Chondrocyte (in vitro differentiated cells): ENCODE results near the gene GMPPA. TPM values are rescaled to one million over a fixed set of nuclear protein-coding genes. Genes with fewer than 3 reads are reported as not detected.
A peak's percentile ranks its signal among the peaks of the same experiment; 100 is the strongest.

Experiments
- DNase-seq: peaks from one replicate; pipeline ENCODE4 v3.0.0; 2021; ENCODE audit warnings: mixed read lengths, low spot score
- H3K27ac Mint-ChIP-seq: one replicate; pipeline ENCODE4 v1.8.0; 2021; ENCODE audit warnings: mild to moderate bottlenecking, moderate library complexity, mixed read lengths; ENCODE audit not compliant: unreplicated experiment
- H3K27me3 Mint-ChIP-seq: 2 replicates; pipeline ENCODE4 v1.8.0; 2021; ENCODE audit warnings: low read depth, mixed read lengths
- H3K36me3 Mint-ChIP-seq: 2 replicates; pipeline ENCODE4 v1.8.0; 2021; ENCODE audit warnings: low read depth, mixed read lengths
- H3K4me1 Mint-ChIP-seq: 2 replicates; pipeline ENCODE4 v1.8.0; 2021; ENCODE audit warnings: low read depth, mild to moderate bottlenecking, mixed read lengths
- H3K4me3 Mint-ChIP-seq: one replicate; pipeline ENCODE4 v1.8.0; 2021; ENCODE audit warnings: mild to moderate bottlenecking, moderate library complexity, mixed read lengths; ENCODE audit not compliant: unreplicated experiment
- H3K9me3 Mint-ChIP-seq: 2 replicates; pipeline ENCODE4 v1.8.0; 2021; ENCODE audit warnings: low read depth, mixed read lengths
- total RNA-seq: library from RNA; stranded (reverse); gene quantifications from 3 replicates; pipeline ENCODE4 v1.2.1, GENCODE V29; 2021
- TF ChIP-seq, protein P1 (sequence below): fragments of 200-600 bp; sonication (generic); IDR thresholded peaks from 2 replicates; pipeline ENCODE4 v1.5.0; 2021; ENCODE audit warnings: antibody characterized with exemption, mild to moderate bottlenecking, moderate library complexity

The GMPPA gene
- total RNA-seq, 1 donor from 2014 or later, result 60.9 TPM

DNA sequence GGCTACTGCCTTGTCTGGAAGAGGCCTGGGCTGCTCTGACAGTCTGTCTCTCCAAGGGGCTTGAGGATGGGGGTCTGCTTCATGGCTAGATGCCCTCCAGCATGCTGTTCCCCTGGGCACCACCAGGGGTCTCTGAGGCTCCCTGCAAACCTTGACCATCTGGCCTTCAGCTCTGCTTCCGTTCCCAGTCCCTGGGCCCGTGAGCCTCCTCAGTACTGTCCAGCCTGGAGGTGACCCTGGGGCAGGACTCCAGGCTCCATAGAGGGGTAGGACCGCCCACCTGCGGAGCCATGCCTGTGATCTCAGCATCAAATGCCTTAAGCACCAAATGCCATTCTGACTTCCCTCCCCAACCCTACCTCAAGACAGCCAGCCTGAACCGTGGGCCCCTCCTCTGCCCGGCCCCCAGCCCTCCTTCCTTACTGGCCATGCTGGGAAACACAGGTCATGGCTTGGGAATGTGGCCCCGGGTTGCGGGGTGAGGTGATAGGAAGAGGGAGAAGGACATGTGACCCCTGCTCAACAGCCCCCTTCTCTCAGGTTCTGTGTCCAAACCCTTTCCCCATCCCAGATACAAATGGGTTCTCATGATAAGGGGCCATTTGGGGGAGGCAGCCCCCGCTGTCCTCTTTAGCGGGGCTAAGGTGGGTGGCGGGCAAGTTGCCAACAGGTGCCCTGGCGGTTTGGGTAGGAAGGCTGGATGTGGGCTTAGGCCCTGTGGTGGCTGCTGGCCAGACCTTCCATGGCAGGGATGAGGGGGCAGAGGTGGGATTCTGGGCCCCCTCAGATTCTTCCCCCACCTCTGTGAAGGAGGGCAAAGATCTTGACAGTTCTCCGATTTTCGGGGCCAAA is 39.0 kb upstream of the GMPPA start:
- Mint-ChIP-seq H3K27me3 (no peaks in the 10 kb centered on the region), H3K4me1 (peaks cover 39% of the 10 kb centered on the region), H3K4me3 (peak overlapping the region; percentile 57), H3K9me3 (no peaks in the 10 kb centered on the region), H3K27ac (peak overlapping the region; percentile 91), H3K36me3 (peaks cover 16% of the 10 kb centered on the region)
- peak; percentile 88 for DNase-seq
- TF ChIP-seq, protein P1, sequence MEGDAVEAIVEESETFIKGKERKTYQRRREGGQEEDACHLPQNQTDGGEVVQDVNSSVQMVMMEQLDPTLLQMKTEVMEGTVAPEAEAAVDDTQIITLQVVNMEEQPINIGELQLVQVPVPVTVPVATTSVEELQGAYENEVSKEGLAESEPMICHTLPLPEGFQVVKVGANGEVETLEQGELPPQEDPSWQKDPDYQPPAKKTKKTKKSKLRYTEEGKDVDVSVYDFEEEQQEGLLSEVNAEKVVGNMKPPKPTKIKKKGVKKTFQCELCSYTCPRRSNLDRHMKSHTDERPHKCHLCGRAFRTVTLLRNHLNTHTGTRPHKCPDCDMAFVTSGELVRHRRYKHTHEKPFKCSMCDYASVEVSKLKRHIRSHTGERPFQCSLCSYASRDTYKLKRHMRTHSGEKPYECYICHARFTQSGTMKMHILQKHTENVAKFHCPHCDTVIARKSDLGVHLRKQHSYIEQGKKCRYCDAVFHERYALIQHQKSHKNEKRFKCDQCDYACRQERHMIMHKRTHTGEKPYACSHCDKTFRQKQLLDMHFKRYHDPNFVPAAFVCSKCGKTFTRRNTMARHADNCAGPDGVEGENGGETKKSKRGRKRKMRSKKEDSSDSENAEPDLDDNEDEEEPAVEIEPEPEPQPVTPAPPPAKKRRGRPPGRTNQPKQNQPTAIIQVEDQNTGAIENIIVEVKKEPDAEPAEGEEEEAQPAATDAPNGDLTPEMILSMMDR, result peak; percentile 87

DNA sequence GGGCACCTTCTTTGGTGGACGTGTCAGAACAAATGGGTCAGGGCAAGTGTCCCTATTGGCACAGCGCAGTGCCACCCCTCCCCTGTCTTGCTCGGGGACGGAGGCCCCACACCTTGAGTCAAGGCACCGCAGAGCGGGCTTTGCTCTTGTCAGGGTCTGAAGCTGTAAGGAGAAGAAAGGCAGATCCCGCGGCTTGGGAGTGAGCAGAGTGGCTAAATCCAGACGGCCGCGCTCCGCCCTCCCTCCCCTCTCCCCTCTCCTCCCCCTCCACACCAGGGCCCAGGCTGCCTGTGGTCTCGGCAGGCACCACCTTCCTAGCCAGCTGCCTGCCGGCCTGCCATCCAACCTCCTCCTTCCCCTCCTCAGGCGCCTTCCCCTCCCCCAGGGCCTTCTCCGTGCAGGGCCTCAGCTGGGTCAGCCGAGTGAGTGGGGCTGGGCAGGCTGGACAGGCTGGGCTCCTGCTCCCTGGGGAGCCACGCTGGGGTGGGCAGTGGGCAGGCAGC is 38.2 kb upstream of the GMPPA start:
- Mint-ChIP-seq H3K36me3 (peaks cover 20% of the 10 kb centered on the region), H3K27me3 (no peaks in the 10 kb centered on the region), H3K27ac (peak overlapping the region; percentile 91), H3K4me3 (peak overlapping the region; percentile 57), H3K9me3 (no peaks in the 10 kb centered on the region), H3K4me1 (peaks cover 38% of the 10 kb centered on the region)
- TF ChIP-seq, protein P1, result no peak
- peak; percentile 97 for DNase-seq

DNA sequence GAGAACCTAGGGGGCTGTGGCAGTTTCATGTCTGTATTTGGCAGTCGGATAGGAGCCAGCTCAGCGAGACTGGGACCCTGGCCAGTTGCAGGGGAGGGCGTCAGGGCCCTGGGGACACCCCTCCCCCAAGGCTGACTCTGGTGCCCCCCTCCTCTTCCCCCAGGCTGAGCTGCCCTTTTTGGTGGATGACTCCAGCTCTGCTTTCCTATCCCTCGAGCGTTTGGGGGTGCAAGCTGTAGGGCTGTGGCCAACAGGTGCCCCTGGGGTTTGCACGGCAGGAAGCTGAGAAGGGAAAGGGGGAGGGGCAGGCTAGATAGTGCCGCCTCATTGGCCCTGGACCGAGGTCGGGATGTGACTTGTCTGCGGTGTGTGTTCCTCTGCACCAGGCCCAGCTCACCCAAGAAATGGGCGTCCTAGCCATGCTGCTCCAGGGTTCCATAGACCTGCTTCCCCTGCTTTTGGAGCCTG is 37.6 kb upstream of the GMPPA start:
- Mint-ChIP-seq H3K27me3 (no peaks in the 10 kb centered on the region), H3K27ac (peak overlapping the region; percentile 91), H3K4me3 (peak overlapping the region; percentile 2), H3K9me3 (no peaks in the 10 kb centered on the region), H3K36me3 (peaks cover 17% of the 10 kb centered on the region), H3K4me1 (peaks cover 38% of the 10 kb centered on the region)
- TF ChIP-seq, protein P1, result no peak
- peak; percentile 84 for DNase-seq

DNA sequence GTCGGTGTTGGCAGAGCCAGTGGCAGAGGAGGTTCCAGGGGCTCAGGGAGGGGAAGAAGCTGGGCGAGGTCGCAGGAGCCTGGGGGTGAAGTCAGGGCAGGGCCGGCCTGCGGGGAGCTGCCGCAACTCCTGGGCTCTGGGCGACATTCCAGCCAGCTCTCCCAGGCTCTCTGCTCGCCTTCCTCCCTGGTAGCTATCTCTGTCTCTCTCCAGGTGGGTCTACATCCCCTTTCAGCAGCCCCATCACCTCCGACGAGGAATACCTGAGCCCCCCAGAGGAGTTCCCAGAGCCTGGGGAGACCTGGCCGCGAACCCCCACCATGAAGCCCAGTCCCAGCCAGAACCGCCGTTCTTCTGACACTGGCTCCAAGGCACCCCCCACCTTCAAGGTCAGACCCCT is 37.0 kb upstream of the GMPPA start:
- H3K4me3 Mint-ChIP-seq, result no peak overlapping the region
- H3K9me3 Mint-ChIP-seq, result no peaks in the 10 kb centered on the region
- H3K27ac Mint-ChIP-seq, result peak overlapping the region; percentile 91
- peaks cover 38% of the 10 kb centered on the region for H3K4me1 Mint-ChIP-seq
- DNase-seq, result peak; percentile 83
- no peaks in the 10 kb centered on the region for H3K27me3 Mint-ChIP-seq
- peaks cover 13% of the 10 kb centered on the region for H3K36me3 Mint-ChIP-seq
- TF ChIP-seq, protein P1, result no peak

DNA sequence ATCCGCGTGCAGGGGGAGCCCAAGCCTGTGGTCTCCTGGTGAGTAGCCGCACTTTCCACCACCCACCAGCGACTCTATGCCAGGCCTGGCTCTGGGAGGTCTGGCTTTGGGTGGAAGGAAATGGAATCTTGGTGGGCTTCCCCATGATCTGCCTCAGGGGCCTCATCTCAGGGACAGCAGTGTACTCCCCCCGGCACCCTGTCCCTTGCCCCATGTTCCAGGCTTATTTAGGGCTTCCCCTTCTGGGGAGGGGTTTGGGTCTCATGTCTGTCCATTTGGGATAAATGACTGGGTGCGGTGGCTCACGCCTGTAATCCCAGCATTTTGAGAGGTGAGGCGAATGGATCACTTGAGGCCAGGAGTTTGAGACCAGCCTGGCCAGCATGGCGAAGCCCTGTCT is 36.3 kb upstream of the GMPPA start:
- H3K4me1 Mint-ChIP-seq, result peaks cover 38% of the 10 kb centered on the region
- no peaks in the 10 kb centered on the region for H3K27me3 Mint-ChIP-seq
- TF ChIP-seq, protein P1, result no peak
- H3K36me3 Mint-ChIP-seq, result peaks cover 17% of the 10 kb centered on the region
- peak; percentile 61 for DNase-seq
- no peaks in the 10 kb centered on the region for H3K9me3 Mint-ChIP-seq
- H3K4me3 Mint-ChIP-seq, result no peak overlapping the region
- H3K27ac Mint-ChIP-seq, result no peak overlapping the region
